ENCODE results near the gene CEP85L. TPM values are rescaled to one million over a fixed set of nuclear protein-coding genes. Genes with fewer than 3 reads are reported as not detected.
A peak's percentile ranks its signal among the peaks of the same experiment; 100 is the strongest.

CEP85L gene
- total and polyA plus RNA-seq, 2 of the 13 experiments (the other 11 are each of a cell fraction or from before 2014, with no cell fraction given) = 0.44 to 1.7 TPM

DNA sequence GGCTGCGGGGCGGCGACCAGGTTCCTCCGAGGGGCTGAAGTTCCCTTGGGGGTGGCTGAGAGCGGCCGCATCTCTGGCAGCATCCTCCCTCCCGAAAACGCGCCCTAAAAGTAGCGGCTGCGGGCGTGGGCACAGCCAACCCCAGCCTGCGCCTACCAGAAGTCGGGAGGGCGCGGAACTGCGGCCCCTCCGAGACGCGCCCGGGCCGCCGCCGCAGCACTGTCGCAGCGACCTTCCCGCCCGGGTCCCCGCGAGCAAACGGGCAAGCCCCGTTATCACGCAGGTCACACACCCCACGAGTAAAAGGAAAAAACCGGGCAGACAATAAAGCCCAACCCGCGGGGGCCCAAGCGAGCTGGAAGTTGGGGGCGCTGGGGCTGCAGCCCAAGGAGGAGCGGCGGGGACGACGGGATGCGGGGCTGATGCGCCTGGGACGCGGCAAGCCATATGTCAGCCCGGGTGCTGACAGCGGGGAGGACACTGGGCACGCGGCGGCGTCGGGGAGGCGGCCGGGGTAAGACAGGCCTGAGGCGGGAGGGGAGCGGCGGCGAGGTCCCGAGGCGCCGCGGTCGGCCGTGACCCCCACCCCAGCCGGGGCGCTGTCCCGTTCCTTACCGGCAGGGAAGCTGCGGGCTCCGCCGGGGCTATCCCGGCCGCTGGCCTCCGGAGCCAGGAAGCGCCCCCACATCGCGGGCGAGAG lies 659 bp downstream of the CEP85L start (continued):
- TF ChIP-seq MIER2 (CRISPR knock-in tag; IDR thresholded peaks at IDR 0.05) = 0 out of 2 replicates have a peak, but pooled peaks have one; percentile 6
- TF ChIP-seq, protein P1, sequence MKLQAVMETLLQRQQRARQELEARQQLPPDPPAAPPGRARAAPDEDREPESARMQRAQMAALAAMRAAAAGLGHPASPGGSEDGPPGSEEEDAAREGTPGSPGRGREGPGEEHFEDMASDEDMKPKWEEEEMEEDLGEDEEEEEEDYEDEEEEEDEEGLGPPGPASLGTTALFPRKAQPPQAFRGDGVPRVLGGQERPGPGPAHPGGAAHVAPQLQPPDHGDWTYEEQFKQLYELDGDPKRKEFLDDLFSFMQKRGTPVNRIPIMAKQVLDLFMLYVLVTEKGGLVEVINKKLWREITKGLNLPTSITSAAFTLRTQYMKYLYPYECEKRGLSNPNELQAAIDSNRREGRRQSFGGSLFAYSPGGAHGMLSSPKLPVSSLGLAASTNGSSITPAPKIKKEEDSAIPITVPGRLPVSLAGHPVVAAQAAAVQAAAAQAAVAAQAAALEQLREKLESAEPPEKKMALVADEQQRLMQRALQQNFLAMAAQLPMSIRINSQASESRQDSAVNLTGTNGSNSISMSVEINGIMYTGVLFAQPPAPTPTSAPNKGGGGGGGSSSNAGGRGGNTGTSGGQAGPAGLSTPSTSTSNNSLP (IDR thresholded peaks at IDR 0.05; ENCODE audit: low read depth, low read length) = no peak
- TF ChIP-seq SOX6 (IDR thresholded peaks at IDR 0.05) = no peak
- TF ChIP-seq SOX6 (CRISPR knock-in tag; IDR thresholded peaks at IDR 0.05) = 0 out of 2 replicates have a peak, but pooled peaks have one; percentile 10
- TF ChIP-seq, protein P2, sequence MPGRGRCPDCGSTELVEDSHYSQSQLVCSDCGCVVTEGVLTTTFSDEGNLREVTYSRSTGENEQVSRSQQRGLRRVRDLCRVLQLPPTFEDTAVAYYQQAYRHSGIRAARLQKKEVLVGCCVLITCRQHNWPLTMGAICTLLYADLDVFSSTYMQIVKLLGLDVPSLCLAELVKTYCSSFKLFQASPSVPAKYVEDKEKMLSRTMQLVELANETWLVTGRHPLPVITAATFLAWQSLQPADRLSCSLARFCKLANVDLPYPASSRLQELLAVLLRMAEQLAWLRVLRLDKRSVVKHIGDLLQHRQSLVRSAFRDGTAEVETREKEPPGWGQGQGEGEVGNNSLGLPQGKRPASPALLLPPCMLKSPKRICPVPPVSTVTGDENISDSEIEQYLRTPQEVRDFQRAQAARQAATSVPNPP (CRISPR knock-in tag; IDR thresholded peaks at IDR 0.05) = no peak
- peak; percentile 82; the same call in 1 of the 2 replicates for TF ChIP-seq ZFY (CRISPR knock-in tag; IDR thresholded peaks at IDR 0.05)
- no peak for TF ChIP-seq ZNF33A (CRISPR knock-in tag; IDR thresholded peaks at IDR 0.05; ENCODE audit: borderline replicate concordance)
- no peak for TF ChIP-seq HOXA5 (CRISPR knock-in tag; IDR thresholded peaks at IDR 0.05)
- no peak for TF ChIP-seq ZNF292 (CRISPR knock-in tag; IDR thresholded peaks at IDR 0.05; ENCODE audit: borderline replicate concordance, low read depth)
- TF ChIP-seq RXRA (CRISPR knock-in tag; IDR thresholded peaks at IDR 0.05) = no peak; the same call in 1 of the 2 replicates
- TF ChIP-seq RFX5 (IDR thresholded peaks at IDR 0.05; ENCODE audit: low read depth, low read length) = no peak
- TF ChIP-seq, protein P3, sequence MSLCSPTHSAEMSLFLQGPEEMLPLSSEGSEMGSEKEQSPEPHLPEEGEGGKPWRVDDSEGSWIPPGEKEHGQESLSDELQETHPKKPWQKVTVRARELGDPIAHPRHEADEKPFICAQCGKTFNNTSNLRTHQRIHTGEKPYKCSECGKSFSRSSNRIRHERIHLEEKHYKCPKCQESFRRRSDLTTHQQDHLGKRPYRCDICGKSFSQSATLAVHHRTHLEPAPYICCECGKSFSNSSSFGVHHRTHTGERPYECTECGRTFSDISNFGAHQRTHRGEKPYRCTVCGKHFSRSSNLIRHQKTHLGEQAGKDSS (CRISPR knock-in tag; IDR thresholded peaks at IDR 0.05; ENCODE audit: borderline replicate concordance, low read depth) = peak; percentile 43; the same call in 1 of the 2 replicates
- TF ChIP-seq XBP1 (CRISPR knock-in tag; IDR thresholded peaks at IDR 0.05) = no peak
- TF ChIP-seq, protein P4, sequence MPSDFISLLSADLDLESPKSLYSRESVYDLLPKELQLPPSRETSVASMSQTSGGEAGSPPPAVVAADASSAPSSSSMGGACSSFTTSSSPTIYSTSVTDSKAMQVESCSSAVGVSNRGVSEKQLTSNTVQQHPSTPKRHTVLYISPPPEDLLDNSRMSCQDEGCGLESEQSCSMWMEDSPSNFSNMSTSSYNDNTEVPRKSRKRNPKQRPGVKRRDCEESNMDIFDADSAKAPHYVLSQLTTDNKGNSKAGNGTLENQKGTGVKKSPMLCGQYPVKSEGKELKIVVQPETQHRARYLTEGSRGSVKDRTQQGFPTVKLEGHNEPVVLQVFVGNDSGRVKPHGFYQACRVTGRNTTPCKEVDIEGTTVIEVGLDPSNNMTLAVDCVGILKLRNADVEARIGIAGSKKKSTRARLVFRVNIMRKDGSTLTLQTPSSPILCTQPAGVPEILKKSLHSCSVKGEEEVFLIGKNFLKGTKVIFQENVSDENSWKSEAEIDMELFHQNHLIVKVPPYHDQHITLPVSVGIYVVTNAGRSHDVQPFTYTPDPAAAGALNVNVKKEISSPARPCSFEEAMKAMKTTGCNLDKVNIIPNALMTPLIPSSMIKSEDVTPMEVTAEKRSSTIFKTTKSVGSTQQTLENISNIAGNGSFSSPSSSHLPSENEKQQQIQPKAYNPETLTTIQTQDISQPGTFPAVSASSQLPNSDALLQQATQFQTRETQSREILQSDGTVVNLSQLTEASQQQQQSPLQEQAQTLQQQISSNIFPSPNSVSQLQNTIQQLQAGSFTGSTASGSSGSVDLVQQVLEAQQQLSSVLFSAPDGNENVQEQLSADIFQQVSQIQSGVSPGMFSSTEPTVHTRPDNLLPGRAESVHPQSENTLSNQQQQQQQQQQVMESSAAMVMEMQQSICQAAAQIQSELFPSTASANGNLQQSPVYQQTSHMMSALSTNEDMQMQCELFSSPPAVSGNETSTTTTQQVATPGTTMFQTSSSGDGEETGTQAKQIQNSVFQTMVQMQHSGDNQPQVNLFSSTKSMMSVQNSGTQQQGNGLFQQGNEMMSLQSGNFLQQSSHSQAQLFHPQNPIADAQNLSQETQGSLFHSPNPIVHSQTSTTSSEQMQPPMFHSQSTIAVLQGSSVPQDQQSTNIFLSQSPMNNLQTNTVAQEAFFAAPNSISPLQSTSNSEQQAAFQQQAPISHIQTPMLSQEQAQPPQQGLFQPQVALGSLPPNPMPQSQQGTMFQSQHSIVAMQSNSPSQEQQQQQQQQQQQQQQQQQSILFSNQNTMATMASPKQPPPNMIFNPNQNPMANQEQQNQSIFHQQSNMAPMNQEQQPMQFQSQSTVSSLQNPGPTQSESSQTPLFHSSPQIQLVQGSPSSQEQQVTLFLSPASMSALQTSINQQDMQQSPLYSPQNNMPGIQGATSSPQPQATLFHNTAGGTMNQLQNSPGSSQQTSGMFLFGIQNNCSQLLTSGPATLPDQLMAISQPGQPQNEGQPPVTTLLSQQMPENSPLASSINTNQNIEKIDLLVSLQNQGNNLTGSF (CRISPR knock-in tag; IDR thresholded peaks at IDR 0.05) = no peak; the same call in 1 of the 2 replicates
- TF ChIP-seq ARHGAP35 (CRISPR knock-in tag; IDR thresholded peaks at IDR 0.05; ENCODE audit: borderline replicate concordance) = no peak
- TF ChIP-seq KMT2B (CRISPR knock-in tag; IDR thresholded peaks at IDR 0.05) = peak; percentile 21; the same call in 1 of the 2 replicates
- TF ChIP-seq ZNF24 (IDR thresholded peaks at IDR 0.05) = no peak
- TF ChIP-seq PCBP2 (optimal IDR thresholded peaks at IDR 0.05; ENCODE audit: low read depth, low read length, poor library complexity, severe bottlenecking) = no peak

Measured in HepG2 (cell line).